Vagina (tissue), 2 donors: ENCODE results near the gene CAMK2B. TPM values are rescaled to one million over a fixed set of nuclear protein-coding genes. Genes with fewer than 3 reads are reported as not detected.

Experiments
- DNase-seq, 2 donors: peaks; one replicate each; pipeline ENCODE4 v3.0.0-alpha.2; 2017; ENCODE audit errors: extremely low spot score in 2 of 2
- H3K27ac ChIP-seq: fragments of 200-600 bp; sonication (generic); one replicate; pipeline ENCODE4 v1.5.1; 2019
- H3K27me3 ChIP-seq: fragments of 200-600 bp; sonication (generic); one replicate; pipeline ENCODE4 v1.5.1; 2019
- H3K36me3 ChIP-seq, 2 donors: fragments of 200-600 bp; sonication (generic); one replicate each; pipeline ENCODE4 v1.5.1; 2017 to 2019
- H3K4me1 ChIP-seq: fragments of 200-600 bp; sonication (generic); one replicate; pipeline ENCODE4 v1.5.1; 2019
- H3K4me3 ChIP-seq, 2 donors: fragments of 200-600 bp; sonication (generic); 1 replicate in 1 of 2; 2 replicates in 1 of 2; pipeline ENCODE4 v1.5.1; 2016 to 2019
- H3K9me3 ChIP-seq: fragments of 200-600 bp; sonication (generic); one replicate; pipeline ENCODE4 v1.5.1; 2019
- POLR2A ChIP-seq, 2 donors: fragments of 450-650 bp; IDR thresholded peaks; one replicate each; pipeline ENCODE4 v1.6.1; 2017; ENCODE audit warnings: antibody characterized with exemption in 2 of 2, mild to moderate bottlenecking in 2 of 2, moderate library complexity in 2 of 2
- POLR2AphosphoS5 ChIP-seq, 2 donors: sonication (generic); formaldehyde crosslinking; IDR thresholded peaks; one replicate each; pipeline ENCODE4 v1.9.0; 2017; ENCODE audit warnings: antibody characterized with exemption in 2 of 2, mild to moderate bottlenecking in 2 of 2, low read depth in 1 of 2; ENCODE audit not compliant: insufficient read depth in 1 of 2
- intact Hi-C: fragments of 100-400 bp; cut with DNase I; formaldehyde crosslinking; loops from one replicate; pipeline ENCODE4 v1.15.1; 2023
- total RNA-seq: library from RNA; depleted of rRNA; stranded (reverse); fragments of >200 nt; gene quantifications from one replicate; pipeline ENCODE4 v1.2.3, GENCODE V29; 2016
- TF ChIP-seq, protein P1 (sequence below), 3 experiments: fragments of 450-650 bp in 2 of 3; fragments of 200-600 bp in 1 of 3; sonication (generic) in 1 of 3; IDR thresholded peaks; one replicate each; pipeline ENCODE4 v1.5.1; 2017 to 2019; ENCODE audit warnings: antibody characterized with exemption in 3 of 3, mild to moderate bottlenecking in 2 of 3, moderate library complexity in 2 of 3

CAMK2B gene
- total RNA-seq, 1 donor from 2014 or later = 3.2 TPM

DNA sequence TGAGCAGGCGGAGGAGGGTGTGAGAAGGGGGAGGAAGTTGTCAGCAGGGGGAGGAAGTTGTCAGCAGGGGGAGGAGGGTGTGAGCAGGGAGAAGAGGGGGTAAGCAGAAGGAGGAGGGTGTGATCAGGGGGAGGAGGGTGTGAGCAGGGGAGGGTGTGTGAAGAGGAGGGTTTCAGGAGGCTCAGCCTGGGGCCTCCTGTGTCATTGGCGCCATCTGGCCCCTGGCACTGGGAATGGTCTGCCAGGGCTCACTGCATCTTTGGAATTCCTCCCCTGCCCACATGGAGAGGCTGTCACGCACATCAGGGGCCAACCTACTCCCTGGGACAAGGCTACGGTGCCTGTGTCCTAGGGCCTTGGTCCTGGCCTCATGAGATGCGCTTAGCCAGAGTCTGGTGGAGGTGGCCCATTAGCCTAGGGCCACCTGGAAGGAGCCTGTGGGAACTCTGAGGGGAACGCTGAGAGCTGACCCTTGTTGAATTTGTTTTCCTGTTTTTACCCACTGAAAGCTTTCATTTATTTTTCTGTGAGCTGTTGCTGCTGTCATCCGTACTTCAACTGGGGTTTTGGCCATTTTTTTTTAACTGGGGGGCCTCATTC, 18.0 kb downstream of the CAMK2B start:
- peaks cover 11% of the 10 kb centered on the region for H3K4me1 ChIP-seq
- DNase-seq = peak in 1 of 2 donors; percentile 82
- no peaks in the 10 kb centered on the region for H3K36me3 ChIP-seq
- no peaks in the 10 kb centered on the region for H3K27me3 ChIP-seq
- no peak overlapping the region for H3K27ac ChIP-seq
- H3K4me3 ChIP-seq = no peak overlapping the region
- intact Hi-C loops = no loop called here
- no peaks in the 10 kb centered on the region for H3K9me3 ChIP-seq
- TF ChIP-seq, protein P1, sequence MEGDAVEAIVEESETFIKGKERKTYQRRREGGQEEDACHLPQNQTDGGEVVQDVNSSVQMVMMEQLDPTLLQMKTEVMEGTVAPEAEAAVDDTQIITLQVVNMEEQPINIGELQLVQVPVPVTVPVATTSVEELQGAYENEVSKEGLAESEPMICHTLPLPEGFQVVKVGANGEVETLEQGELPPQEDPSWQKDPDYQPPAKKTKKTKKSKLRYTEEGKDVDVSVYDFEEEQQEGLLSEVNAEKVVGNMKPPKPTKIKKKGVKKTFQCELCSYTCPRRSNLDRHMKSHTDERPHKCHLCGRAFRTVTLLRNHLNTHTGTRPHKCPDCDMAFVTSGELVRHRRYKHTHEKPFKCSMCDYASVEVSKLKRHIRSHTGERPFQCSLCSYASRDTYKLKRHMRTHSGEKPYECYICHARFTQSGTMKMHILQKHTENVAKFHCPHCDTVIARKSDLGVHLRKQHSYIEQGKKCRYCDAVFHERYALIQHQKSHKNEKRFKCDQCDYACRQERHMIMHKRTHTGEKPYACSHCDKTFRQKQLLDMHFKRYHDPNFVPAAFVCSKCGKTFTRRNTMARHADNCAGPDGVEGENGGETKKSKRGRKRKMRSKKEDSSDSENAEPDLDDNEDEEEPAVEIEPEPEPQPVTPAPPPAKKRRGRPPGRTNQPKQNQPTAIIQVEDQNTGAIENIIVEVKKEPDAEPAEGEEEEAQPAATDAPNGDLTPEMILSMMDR (IDR thresholded peaks at IDR 0.05) = no peak
- TF ChIP-seq POLR2A (IDR thresholded peaks at IDR 0.05) (no peak), POLR2AphosphoS5 (IDR thresholded peaks at IDR 0.05; ENCODE audit: insufficient read depth in 1 of 2, low read depth in 1 of 2) (no peak)

DNA sequence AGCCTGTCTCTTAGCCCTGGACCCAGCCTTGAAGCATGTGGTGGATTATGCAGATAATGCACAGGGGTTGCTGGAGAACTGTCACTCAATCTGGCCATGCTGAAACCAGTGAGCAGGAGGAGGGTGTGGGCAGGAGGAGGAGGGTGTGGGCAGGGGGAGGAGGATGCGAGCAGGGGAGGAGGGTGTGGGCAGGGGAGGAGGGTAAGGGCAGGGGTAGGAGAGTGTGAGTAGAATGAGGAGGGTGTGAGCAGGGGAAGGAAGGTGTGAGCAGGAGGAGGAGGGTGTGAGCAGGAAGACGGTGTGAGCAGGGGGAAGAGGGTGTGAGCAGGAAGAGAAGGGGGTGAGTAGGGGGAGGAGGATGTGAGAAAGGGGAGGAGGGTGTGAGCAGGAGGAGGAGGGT, 18.8 kb downstream of the CAMK2B start:
- H3K4me1 ChIP-seq = peaks cover 11% of the 10 kb centered on the region
- intact Hi-C loops = no loop called here
- no peaks in the 10 kb centered on the region for H3K27me3 ChIP-seq
- TF ChIP-seq, protein P1 (IDR thresholded peaks at IDR 0.05) = no peak
- TF ChIP-seq POLR2A (IDR thresholded peaks at IDR 0.05) (no peak), POLR2AphosphoS5 (IDR thresholded peaks at IDR 0.05; ENCODE audit: insufficient read depth in 1 of 2, low read depth in 1 of 2) (no peak)
- H3K36me3 ChIP-seq = no peaks in the 10 kb centered on the region
- peak in 1 of 2 donors; percentile 54 for DNase-seq
- no peaks in the 10 kb centered on the region for H3K9me3 ChIP-seq
- no peak overlapping the region for H3K27ac ChIP-seq
- H3K4me3 ChIP-seq = no peak overlapping the region

DNA sequence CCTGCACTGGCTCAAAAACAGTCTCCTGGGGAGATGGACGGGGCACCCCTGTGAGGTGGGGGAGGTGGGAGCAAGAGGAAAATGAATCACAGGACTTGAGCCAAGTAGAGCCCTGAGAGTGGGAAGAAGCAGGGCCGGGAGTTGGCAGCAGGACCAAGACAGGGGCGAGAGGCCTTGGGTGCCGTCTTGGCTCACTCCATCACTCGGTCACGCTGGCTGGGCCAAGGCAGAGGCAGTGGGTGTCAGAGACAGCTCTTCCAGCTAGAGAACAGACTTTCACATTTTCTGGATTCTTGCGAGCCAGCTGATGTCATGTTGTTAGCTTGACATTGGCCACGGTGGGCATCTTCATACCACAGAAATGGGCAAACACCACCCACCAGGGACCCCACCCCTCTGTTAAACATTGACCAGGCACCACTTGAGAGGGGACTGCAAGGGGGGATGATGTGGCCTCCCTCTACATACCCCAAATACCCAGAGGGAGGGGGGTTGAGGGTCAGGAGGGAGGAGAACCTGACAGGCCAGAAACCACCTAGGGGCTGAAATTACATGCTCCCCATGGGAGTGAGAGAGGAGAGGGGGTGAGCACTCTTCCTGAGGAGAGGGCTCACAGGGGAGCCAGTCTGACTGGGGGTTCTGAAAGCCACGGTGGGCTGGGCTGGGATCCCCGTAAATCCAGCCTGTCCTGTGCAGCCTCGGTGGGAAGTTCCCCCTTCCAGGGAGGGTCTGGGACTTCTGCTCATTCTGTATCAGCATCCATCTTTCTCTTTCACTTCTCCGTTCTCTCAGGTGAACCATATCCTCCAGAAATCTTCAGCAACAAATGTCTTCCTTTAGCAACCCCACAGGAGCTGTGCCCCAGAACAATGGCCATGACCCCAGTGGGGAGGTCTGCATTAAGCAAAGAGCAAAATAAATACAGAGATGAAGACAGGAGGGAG, 19.6 kb downstream of the CAMK2B start:
- H3K4me1 ChIP-seq = peaks cover 11% of the 10 kb centered on the region
- H3K27me3 ChIP-seq = no peaks in the 10 kb centered on the region
- no peaks in the 10 kb centered on the region for H3K9me3 ChIP-seq
- no peak overlapping the region for H3K4me3 ChIP-seq
- DNase-seq = peak; percentile 70 to 94
- H3K36me3 ChIP-seq = no peaks in the 10 kb centered on the region
- intact Hi-C loops = no loop called here
- H3K27ac ChIP-seq = no peak overlapping the region
- TF ChIP-seq, protein P1 (IDR thresholded peaks at IDR 0.05) = no peak
- TF ChIP-seq POLR2AphosphoS5 (IDR thresholded peaks at IDR 0.05; ENCODE audit: insufficient read depth in 1 of 2, low read depth in 1 of 2) (no peak), POLR2A (IDR thresholded peaks at IDR 0.05) (no peak)

DNA sequence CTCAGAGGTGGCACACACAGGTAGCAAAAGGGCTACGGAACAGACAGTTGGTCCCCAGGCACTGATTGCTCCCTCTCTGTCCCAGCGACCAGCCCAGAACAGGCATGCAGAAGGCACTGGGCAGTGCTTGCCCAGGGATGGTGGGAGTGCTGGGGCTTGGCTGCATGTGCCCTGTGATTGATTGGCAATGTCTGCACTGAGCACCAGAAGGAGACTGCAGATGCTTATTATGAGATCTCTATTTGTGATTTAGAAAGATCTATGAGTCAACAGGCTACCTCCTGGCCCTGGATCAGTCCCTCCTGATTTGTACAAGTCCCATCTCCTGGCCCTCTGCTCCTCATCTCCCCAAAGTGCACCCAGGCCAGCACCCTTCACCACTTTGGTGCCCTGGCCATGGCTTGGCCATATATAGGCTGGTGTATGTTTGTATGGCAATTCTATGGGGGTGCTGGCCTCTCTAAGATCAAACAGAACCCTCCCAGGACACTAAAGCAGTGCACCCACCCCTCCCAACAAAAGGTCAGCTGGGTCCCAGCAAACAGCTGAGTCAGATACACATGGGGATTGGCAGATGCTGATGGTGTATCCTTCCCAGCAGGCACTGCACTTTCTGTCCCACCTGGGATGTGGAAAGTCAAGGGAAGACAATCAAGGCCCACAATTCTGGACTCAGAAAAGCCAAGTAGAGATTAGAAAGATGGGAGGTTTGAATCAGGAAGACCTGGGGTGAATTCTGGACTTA, 30.9 kb downstream of the CAMK2B start:
- TF ChIP-seq, protein P1 (IDR thresholded peaks at IDR 0.05) = no peak
- no peak for TF ChIP-seq POLR2AphosphoS5 (IDR thresholded peaks at IDR 0.05; ENCODE audit: insufficient read depth in 1 of 2, low read depth in 1 of 2)
- no peak for TF ChIP-seq POLR2A (IDR thresholded peaks at IDR 0.05)
- intact Hi-C loops = no loop called here
- Histone ChIP-seq H3K36me3 (no peaks in the 10 kb centered on the region), H3K9me3 (no peaks in the 10 kb centered on the region), H3K27me3 (no peaks in the 10 kb centered on the region), H3K4me1 (no peaks in the 10 kb centered on the region), H3K27ac (no peak overlapping the region), H3K4me3 (no peak overlapping the region)
- peak in 1 of 2 donors; percentile 62 for DNase-seq
